Mesothelial cell of epicardium (in vitro differentiated cells): ENCODE data around the gene SFMBT1. TPM values are rescaled to one million over a fixed set of nuclear protein-coding genes. Genes with fewer than 3 reads are reported as not detected.

Experiments used
- DNase-seq, 2 experiments: peaks; one replicate each; pipeline ENCODE4 v3.0.0; 2021; ENCODE audit warnings: low spot score in 2 of 2; ENCODE audit not compliant: unreplicated experiment in 2 of 2
- H3K27ac Mint-ChIP-seq: 2 replicates; pipeline ENCODE4 v1.8.0; 2021; ENCODE audit warnings: mixed read lengths
- H3K27me3 Mint-ChIP-seq: 2 replicates; pipeline ENCODE4 v1.8.0; 2021; ENCODE audit warnings: low read depth, mixed read lengths
- H3K36me3 Mint-ChIP-seq: 2 replicates; pipeline ENCODE4 v1.8.0; 2021; ENCODE audit warnings: mixed read lengths
- H3K4me1 Mint-ChIP-seq: 2 replicates; pipeline ENCODE4 v1.8.0; 2021; ENCODE audit warnings: mixed read lengths
- H3K4me3 Mint-ChIP-seq: 2 replicates; pipeline ENCODE4 v1.8.0; 2021; ENCODE audit warnings: mild to moderate bottlenecking, moderate library complexity, mixed read lengths
- H3K9me3 Mint-ChIP-seq: 2 replicates; pipeline ENCODE4 v1.8.0; 2021; ENCODE audit warnings: mixed read lengths
- CTCF ChIP-seq: fragments of 200-600 bp; sonication (generic); IDR thresholded peaks from one replicate; pipeline ENCODE4 v1.5.0; 2021; ENCODE audit warnings: antibody characterized with exemption; ENCODE audit not compliant: unreplicated experiment
- total RNA-seq: library from RNA; stranded (reverse); gene quantifications from 3 replicates; pipeline ENCODE4 v1.2.1, GENCODE V29; 2021

SFMBT1 gene
- total RNA-seq, 1 donor from 2014 or later = 4.4 TPM

- H3K9me3 Mint-ChIP-seq = no peaks in the 10 kb centered on the region
- no peak for TF ChIP-seq CTCF
- no peak for DNase-seq
- H3K4me1 Mint-ChIP-seq = peaks cover 10% of the 10 kb centered on the region
- peak overlapping the region; percentile 71 for H3K27ac Mint-ChIP-seq
- H3K27me3 Mint-ChIP-seq = peaks cover 56% of the 10 kb centered on the region
- peak overlapping the region; percentile 89 for H3K4me3 Mint-ChIP-seq
- H3K36me3 Mint-ChIP-seq = no peaks in the 10 kb centered on the region
Observed at GRCh38 chr3:53044371-53044710, 1.5 kb downstream of the SFMBT1 start.

- no peak for TF ChIP-seq CTCF
- Mint-ChIP-seq H3K9me3 (no peaks in the 10 kb centered on the region), H3K36me3 (no peaks in the 10 kb centered on the region), H3K27ac (no peak overlapping the region), H3K27me3 (peaks cover 53% of the 10 kb centered on the region), H3K4me1 (peaks cover 10% of the 10 kb centered on the region), H3K4me3 (no peak overlapping the region)
- no peak for DNase-seq
Observed at GRCh38 chr3:53043738-53044137, 2.1 kb downstream of the SFMBT1 start.

- TF ChIP-seq CTCF = no peak
- Mint-ChIP-seq H3K27me3 (peaks cover 46% of the 10 kb centered on the region), H3K27ac (no peak overlapping the region), H3K4me1 (peaks cover 10% of the 10 kb centered on the region), H3K4me3 (no peak overlapping the region), H3K36me3 (no peaks in the 10 kb centered on the region), H3K9me3 (no peaks in the 10 kb centered on the region)
- no peak for DNase-seq
Observed at GRCh38 chr3:53042651-53043050, 3.2 kb downstream of the SFMBT1 start.

- peaks cover 8% of the 10 kb centered on the region for H3K4me1 Mint-ChIP-seq
- DNase-seq = no peak
Observed at GRCh38 chr3:53040351-53040820, 5.5 kb downstream of the SFMBT1 start.

GRCh38 chr3:53039376-53039752 is 6.5 kb downstream of the SFMBT1 start:
- TF ChIP-seq CTCF = no peak
- Mint-ChIP-seq H3K36me3 (no peaks in the 10 kb centered on the region), H3K27ac (no peak overlapping the region), H3K4me1 (peaks cover 3% of the 10 kb centered on the region), H3K27me3 (peaks cover 25% of the 10 kb centered on the region), H3K4me3 (no peak overlapping the region), H3K9me3 (no peaks in the 10 kb centered on the region)
- no peak for DNase-seq

More at GRCh38 chr3:53040351-53040820, 5.5 kb downstream of the SFMBT1 start:
- Mint-ChIP-seq H3K27me3 (peaks cover 30% of the 10 kb centered on the region), H3K36me3 (no peaks in the 10 kb centered on the region), H3K27ac (no peak overlapping the region), H3K9me3 (no peaks in the 10 kb centered on the region), H3K4me3 (no peak overlapping the region)
- no peak for TF ChIP-seq CTCF

GRCh38 chr3:53038679-53039375 is 7.0 kb downstream of the SFMBT1 start:
- DNase-seq = no peak
- Mint-ChIP-seq H3K4me1 (no peaks in the 10 kb centered on the region), H3K27ac (no peak overlapping the region), H3K4me3 (no peak overlapping the region), H3K36me3 (no peaks in the 10 kb centered on the region), H3K27me3 (peaks cover 21% of the 10 kb centered on the region), H3K9me3 (no peaks in the 10 kb centered on the region)
- no peak for TF ChIP-seq CTCF
